ENCODE data around the gene ZPLD1.

GRCh38 chr3:102449341-102449740 is 14.5 kb downstream of the ZPLD1 start:
- no peak for TF ChIP-seq EZH2 (IDR thresholded peaks at IDR 0.05; ENCODE audit: low read length, unreplicated experiment)
- TF ChIP-seq, protein P1, sequence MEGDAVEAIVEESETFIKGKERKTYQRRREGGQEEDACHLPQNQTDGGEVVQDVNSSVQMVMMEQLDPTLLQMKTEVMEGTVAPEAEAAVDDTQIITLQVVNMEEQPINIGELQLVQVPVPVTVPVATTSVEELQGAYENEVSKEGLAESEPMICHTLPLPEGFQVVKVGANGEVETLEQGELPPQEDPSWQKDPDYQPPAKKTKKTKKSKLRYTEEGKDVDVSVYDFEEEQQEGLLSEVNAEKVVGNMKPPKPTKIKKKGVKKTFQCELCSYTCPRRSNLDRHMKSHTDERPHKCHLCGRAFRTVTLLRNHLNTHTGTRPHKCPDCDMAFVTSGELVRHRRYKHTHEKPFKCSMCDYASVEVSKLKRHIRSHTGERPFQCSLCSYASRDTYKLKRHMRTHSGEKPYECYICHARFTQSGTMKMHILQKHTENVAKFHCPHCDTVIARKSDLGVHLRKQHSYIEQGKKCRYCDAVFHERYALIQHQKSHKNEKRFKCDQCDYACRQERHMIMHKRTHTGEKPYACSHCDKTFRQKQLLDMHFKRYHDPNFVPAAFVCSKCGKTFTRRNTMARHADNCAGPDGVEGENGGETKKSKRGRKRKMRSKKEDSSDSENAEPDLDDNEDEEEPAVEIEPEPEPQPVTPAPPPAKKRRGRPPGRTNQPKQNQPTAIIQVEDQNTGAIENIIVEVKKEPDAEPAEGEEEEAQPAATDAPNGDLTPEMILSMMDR (conservative IDR thresholded peaks at IDR 0.05; ENCODE audit: low read depth, low read length) = no peak
